ENCODE data around the gene JMJD7. TPM values are rescaled to one million over a fixed set of nuclear protein-coding genes. Genes with fewer than 3 reads are reported as not detected.

JMJD7 gene
- total RNA-seq, 2 experiments from 2014 or later: 19.5 to 22.8 TPM

DNA sequence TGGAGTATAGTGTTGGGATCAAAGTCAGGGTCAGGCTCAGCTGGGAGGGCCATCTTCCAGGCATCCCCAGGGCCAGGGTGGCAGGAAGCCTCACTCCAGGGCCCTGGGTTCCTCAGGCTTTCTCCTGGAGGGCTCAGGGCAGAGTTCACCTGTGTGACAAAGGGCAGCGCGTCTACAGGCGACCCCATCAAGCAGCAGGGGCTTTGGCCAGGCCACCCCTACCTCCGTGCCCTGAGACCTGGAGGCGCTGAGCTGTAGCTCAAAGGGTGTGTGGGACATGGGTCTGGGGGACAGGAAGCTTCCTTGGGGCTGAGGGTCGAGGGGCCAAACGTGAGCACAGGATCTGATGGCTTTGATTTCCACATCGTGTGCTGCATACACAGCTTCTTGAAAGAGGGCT, 53.2 kb downstream of the JMJD7 start:
- ChIA-PET CTCF (interaction anchor here (1.3 to 1.7 kb wide), 3 partner anchors 11 to 50 kb away, joined by 4 to 5 read pairs (median 5); no protein-coding TSS in a partner anchor), POLR2A (no interaction called here)
- no peaks in the 10 kb centered on the region for H3K36me3 Mint-ChIP-seq (ENCODE audit: low read depth)
- H3K4me1 Mint-ChIP-seq (ENCODE audit: low read depth): peaks cover 12% of the 10 kb centered on the region
- no peak overlapping the region for H3K27ac Mint-ChIP-seq
- no peak for DNase-seq
- H3K27me3 Mint-ChIP-seq (ENCODE audit: low read depth): peaks cover 14% of the 10 kb centered on the region
- no peak overlapping the region for H3K4me3 Mint-ChIP-seq
- no peaks in the 10 kb centered on the region for H3K9me3 Mint-ChIP-seq (ENCODE audit: insufficient read depth)
- ATAC-seq: no peak

DNA sequence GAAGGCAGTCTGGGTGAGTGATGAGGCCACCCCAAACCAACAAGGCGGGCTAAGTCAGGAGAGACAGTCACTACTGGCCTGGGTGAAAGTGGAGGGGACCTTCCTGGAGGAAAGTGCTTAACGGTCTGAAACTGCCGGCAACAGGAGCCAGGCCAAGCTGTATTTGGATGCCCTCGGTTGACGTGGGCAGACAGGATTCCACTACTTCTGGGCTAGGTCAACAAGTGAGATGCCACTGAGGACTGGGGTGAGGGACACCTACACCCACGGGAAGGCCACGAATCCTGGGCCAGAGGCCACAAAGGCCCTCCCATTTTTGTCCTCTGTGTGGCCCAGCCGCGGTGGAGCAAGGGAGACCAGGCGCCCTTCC, 53.6 kb downstream of the JMJD7 start:
- no peak overlapping the region for H3K4me3 Mint-ChIP-seq
- H3K9me3 Mint-ChIP-seq (ENCODE audit: insufficient read depth): no peaks in the 10 kb centered on the region
- POLR2A ChIA-PET: no interaction called here
- no peaks in the 10 kb centered on the region for H3K36me3 Mint-ChIP-seq (ENCODE audit: low read depth)
- peaks cover 12% of the 10 kb centered on the region for H3K4me1 Mint-ChIP-seq (ENCODE audit: low read depth)
- CTCF ChIA-PET: interaction anchor here (1.7 kb wide), 2 partner anchors 12 to 50 kb away, joined by 5 read pairs; no protein-coding TSS in a partner anchor
- H3K27me3 Mint-ChIP-seq (ENCODE audit: low read depth): peaks cover 14% of the 10 kb centered on the region
- ATAC-seq (no peak), DNase-seq (no peak)
- H3K27ac Mint-ChIP-seq: no peak overlapping the region

DNA sequence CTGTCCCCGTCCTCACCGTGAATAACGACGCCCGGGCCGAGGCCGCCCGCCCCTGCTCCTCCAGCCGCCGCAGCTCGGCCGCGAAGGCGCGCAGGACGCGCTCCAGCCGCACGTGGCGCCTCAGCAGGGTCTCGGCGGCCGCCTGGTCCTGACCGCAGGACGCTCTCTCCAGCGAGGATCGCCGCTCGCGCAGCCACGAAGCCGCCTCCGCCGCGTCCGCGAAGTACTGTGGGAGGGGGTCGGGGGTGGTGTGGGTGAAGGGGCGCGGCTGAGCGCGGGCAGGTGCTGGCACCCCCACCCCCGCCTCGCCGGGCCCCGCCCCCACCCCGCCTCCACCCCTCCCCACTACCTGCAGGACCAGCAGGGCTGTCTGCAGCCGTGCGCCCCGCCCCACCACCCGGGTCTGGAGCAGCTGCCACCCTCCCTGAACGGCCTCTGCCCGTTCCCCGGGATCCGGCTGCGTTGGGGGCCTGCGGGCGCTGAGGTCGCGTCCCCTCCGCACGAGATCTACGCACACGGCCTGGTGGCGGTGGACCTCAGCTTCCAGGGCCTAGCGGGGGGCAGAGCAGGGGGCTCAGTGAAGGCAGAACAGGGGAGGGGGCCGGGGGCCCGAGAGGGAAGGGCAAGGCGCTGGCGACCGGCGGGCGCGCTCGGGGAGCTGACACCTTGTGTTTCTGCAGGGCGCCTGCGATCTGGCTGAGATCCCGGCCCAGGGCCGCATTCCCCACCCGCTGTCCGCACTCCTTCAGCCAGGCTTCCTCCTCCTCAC, 54.2 kb downstream of the JMJD7 start:
- no peak overlapping the region for H3K4me3 Mint-ChIP-seq
- H3K4me1 Mint-ChIP-seq (ENCODE audit: low read depth): peaks cover 12% of the 10 kb centered on the region
- no peak overlapping the region for H3K27ac Mint-ChIP-seq
- no peak for DNase-seq
- no peaks in the 10 kb centered on the region for H3K9me3 Mint-ChIP-seq (ENCODE audit: insufficient read depth)
- ATAC-seq: peak; percentile 24
- ChIA-PET CTCF (interaction anchor here (0.9 to 1.7 kb wide), 3 partner anchors 12 to 51 kb away, joined by 3 to 5 read pairs (median 5); no protein-coding TSS in a partner anchor), POLR2A (no interaction called here)
- peaks cover 14% of the 10 kb centered on the region for H3K27me3 Mint-ChIP-seq (ENCODE audit: low read depth)
- H3K36me3 Mint-ChIP-seq (ENCODE audit: low read depth): no peaks in the 10 kb centered on the region

DNA sequence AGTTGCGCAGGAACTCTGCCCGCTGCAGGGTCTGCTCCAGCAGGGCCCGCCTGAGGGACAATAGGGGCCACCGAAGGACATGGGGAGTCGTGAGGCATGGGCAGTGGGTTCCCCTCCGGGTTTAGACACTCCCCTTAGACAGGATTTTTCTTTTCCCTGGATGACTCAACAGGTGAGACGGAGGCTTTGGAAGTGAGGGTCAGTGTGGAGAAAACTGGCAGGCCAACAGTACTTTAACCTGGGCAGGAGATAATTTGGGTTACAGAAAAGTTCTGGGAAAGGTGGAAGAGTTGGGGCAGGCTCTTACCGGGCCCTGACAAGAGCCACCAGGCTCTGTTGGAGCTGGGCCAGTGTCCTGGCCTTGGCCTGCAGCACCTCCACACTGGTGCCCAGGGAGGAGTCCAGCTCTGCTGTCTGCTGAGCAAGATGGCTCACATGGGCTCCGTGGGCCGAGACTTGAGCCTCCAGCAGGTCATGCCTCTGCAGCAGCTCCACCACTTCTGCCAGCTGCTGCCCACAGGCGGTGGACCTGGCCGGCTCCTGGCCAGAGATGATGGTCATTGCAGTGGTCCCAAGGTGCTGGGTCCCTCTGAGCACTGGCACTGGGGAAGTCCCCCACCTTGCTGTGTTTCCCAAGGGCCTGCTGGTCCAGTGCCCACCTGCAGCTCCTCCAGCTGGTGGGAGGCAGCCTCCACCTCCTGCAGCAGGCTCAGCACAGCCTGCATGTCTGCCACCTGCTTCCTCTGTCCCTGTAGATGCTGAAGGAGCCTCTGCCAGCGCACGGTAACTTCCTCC, 55.0 kb downstream of the JMJD7 start:
- no peak for ATAC-seq
- CTCF ChIA-PET: interaction anchor here (0.9 kb wide), 1 partner anchor 18 kb away, joined by 3 read pairs; no protein-coding TSS in a partner anchor
- H3K36me3 Mint-ChIP-seq (ENCODE audit: low read depth): no peaks in the 10 kb centered on the region
- no peak overlapping the region for H3K27ac Mint-ChIP-seq
- peaks cover 14% of the 10 kb centered on the region for H3K27me3 Mint-ChIP-seq (ENCODE audit: low read depth)
- no peak for DNase-seq
- POLR2A ChIA-PET: no interaction called here
- no peaks in the 10 kb centered on the region for H3K9me3 Mint-ChIP-seq (ENCODE audit: insufficient read depth)
- peaks cover 18% of the 10 kb centered on the region for H3K4me1 Mint-ChIP-seq (ENCODE audit: low read depth)
- no peak overlapping the region for H3K4me3 Mint-ChIP-seq

DNA sequence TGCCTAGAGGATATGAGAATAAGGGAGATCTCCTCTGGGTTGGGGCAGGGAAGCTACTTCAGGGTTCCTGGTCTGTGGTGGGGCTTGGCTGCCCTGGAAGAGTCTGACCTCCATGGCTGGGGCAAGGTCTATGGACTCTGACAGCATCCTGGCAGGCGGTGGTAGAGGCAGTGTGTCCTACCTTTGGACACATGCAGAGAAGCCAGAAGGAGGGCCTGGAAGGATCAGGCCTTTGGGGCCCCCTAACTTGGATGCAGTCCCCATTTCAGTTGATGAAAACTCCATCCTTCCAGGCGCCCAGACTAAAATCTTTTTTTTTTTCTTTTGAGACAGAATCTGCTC, 55.6 kb downstream of the JMJD7 start:
- POLR2A ChIA-PET: no interaction called here
- peaks cover 14% of the 10 kb centered on the region for H3K27me3 Mint-ChIP-seq (ENCODE audit: low read depth)
- no peak for DNase-seq
- peaks cover 24% of the 10 kb centered on the region for H3K4me1 Mint-ChIP-seq (ENCODE audit: low read depth)
- no peak overlapping the region for H3K4me3 Mint-ChIP-seq
- H3K9me3 Mint-ChIP-seq (ENCODE audit: insufficient read depth): no peaks in the 10 kb centered on the region
- no peaks in the 10 kb centered on the region for H3K36me3 Mint-ChIP-seq (ENCODE audit: low read depth)
- ATAC-seq: no peak
- CTCF ChIA-PET: interaction anchor here (0.9 kb wide), 1 partner anchor 19 kb away, joined by 3 read pairs; no protein-coding TSS in a partner anchor
- no peak overlapping the region for H3K27ac Mint-ChIP-seq

DNA sequence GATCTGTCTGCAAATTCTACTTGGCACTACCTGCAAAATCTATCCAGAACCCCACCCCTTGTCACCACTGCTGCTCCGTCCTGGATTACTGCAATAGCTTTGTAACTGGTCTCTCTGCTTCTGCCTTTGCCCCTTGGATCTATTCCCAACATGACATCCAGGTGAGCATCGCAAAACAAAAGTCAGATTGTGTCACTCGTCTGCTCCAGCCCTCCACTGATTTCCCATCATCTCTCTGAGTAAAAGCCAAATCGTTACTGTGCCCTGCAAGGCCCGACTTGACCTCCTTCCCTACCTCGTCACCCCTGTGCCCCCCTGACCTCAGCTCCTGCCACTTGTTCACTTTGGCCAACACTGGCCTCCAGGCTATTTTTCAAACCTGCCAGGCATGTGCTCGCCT, 56.6 kb downstream of the JMJD7 start:
- no peaks in the 10 kb centered on the region for H3K9me3 Mint-ChIP-seq (ENCODE audit: insufficient read depth)
- POLR2A ChIA-PET: no interaction called here
- H3K27me3 Mint-ChIP-seq (ENCODE audit: low read depth): peaks cover 14% of the 10 kb centered on the region
- DNase-seq: no peak
- no peak for ATAC-seq
- H3K4me1 Mint-ChIP-seq (ENCODE audit: low read depth): peaks cover 34% of the 10 kb centered on the region
- no peak overlapping the region for H3K27ac Mint-ChIP-seq
- CTCF ChIA-PET: interaction anchor here (0.8 kb wide), 1 partner anchor 20 kb away, joined by 3 read pairs; no protein-coding TSS in a partner anchor
- no peaks in the 10 kb centered on the region for H3K36me3 Mint-ChIP-seq (ENCODE audit: low read depth)
- H3K4me3 Mint-ChIP-seq: no peak overlapping the region

DNA sequence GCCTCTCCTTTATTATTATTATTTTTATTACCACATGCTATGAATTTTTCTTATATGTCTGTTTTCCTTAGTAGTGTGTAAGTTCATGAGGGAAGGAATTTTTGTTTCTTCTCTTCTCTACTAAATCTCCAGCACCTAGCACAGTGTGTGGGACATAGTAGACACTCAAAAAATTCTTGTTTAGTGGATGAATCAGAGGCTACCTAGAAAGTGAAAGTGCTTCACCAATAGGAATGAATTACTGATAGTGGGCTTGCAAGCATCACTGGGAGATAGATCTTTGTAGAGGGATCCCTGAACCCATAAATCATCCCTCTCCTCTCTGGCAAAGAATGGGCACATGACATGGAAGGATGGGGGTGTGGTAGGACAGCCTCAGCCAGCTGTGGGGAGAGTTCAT, 57.4 kb downstream of the JMJD7 start:
- Mint-ChIP-seq H3K36me3 (ENCODE audit: low read depth) (no peaks in the 10 kb centered on the region), H3K27ac (peak overlapping the region; percentile 64), H3K27me3 (ENCODE audit: low read depth) (peaks cover 14% of the 10 kb centered on the region), H3K9me3 (ENCODE audit: insufficient read depth) (no peaks in the 10 kb centered on the region), H3K4me1 (ENCODE audit: low read depth) (peaks cover 34% of the 10 kb centered on the region), H3K4me3 (no peak overlapping the region)
- ChIA-PET POLR2A (no interaction called here), CTCF (no interaction called here)
- ATAC-seq (no peak), DNase-seq (no peak)

DNA sequence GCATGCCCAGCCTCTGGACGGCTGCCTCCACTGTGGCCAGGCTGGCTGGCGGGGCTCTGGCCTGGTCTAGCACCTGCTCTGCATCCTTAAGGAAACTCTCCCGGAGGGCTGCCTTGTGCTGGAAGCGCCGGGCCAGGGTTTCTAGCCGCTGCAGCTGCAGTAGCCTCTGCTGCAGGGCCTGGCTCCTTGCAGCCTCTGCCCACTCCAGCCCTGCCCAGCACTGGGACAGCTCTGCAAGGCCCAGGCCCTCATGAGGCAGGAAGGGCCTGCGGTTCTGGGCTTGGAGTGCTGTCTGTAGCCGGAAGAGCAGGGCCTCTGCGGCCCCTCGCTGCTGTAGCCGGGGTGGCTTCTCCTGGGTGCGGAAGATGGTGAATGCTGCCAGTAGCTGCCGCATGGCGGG, 57.9 kb downstream of the JMJD7 start:
- POLR2A ChIA-PET: no interaction called here
- no peak for ATAC-seq
- DNase-seq: no peak
- peaks cover 34% of the 10 kb centered on the region for H3K4me1 Mint-ChIP-seq (ENCODE audit: low read depth)
- no peaks in the 10 kb centered on the region for H3K36me3 Mint-ChIP-seq (ENCODE audit: low read depth)
- H3K27ac Mint-ChIP-seq: no peak overlapping the region
- CTCF ChIA-PET: interaction anchor here (1.3 kb wide), 1 partner anchor 112 kb away, joined by 3 read pairs; the partner anchor contains the start of gene MAPKBP1
- H3K27me3 Mint-ChIP-seq (ENCODE audit: low read depth): peaks cover 11% of the 10 kb centered on the region
- H3K4me3 Mint-ChIP-seq: no peak overlapping the region
- no peaks in the 10 kb centered on the region for H3K9me3 Mint-ChIP-seq (ENCODE audit: insufficient read depth)

DNA sequence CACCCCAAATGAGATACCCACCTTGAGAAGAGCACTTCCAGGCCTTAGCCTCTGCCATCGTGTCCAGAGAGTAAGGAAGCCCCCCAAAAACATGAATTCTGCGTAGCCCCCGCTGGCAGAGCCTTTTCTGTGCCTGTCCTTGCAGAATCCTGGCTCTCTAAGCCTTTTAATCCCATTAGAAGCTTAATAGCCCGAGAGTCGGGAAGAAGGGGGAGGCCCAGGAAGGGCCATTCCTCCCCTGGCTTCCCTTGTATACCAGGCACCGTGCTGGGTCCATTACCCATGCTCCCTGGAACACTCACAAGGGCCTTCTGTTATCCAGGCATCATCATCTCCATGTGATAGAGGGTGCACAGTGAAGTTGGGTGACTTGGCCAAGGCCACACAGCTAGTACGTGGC, 58.8 kb downstream of the JMJD7 start:
- Mint-ChIP-seq H3K4me1 (ENCODE audit: low read depth) (peaks cover 28% of the 10 kb centered on the region), H3K27ac (no peak overlapping the region), H3K4me3 (no peak overlapping the region), H3K36me3 (ENCODE audit: low read depth) (no peaks in the 10 kb centered on the region), H3K27me3 (ENCODE audit: low read depth) (peaks cover 5% of the 10 kb centered on the region), H3K9me3 (ENCODE audit: insufficient read depth) (no peaks in the 10 kb centered on the region)
- CTCF ChIA-PET: interaction anchor here (0.8 to 1.3 kb wide), 2 partner anchors 18 to 112 kb away, joined by 3 read pairs; partner anchors contain the start of gene MAPKBP1
- ATAC-seq (no peak), DNase-seq (no peak)
- POLR2A ChIA-PET: no interaction called here

DNA sequence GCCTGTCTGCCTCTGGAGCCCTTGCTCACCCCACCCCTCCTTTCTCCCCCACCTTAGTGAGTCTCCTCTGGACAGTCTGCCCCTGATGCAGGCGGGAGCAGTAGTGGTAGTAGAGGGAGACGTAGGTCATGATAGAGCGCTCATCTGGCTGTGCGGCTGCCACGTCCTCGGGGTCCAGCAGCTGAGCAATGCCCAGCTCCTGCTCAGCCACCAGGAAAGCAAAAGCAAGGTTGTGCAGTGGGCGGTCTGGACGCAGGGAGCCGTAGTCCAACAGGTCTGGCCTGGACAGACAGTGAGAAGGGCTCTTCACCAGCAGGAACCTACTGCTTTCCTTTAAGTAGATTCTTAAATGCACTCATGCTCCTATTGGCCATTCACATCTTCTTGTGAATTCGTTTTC, 59.3 kb downstream of the JMJD7 start:
- DNase-seq (no peak), ATAC-seq (no peak)
- CTCF ChIA-PET: interaction anchor here (0.8 kb wide), 1 partner anchor 17 kb away, joined by 3 read pairs; no protein-coding TSS in a partner anchor
- POLR2A ChIA-PET: no interaction called here
- Mint-ChIP-seq H3K36me3 (ENCODE audit: low read depth) (no peaks in the 10 kb centered on the region), H3K9me3 (ENCODE audit: insufficient read depth) (no peaks in the 10 kb centered on the region), H3K4me1 (ENCODE audit: low read depth) (peaks cover 28% of the 10 kb centered on the region), H3K4me3 (no peak overlapping the region), H3K27ac (no peak overlapping the region), H3K27me3 (ENCODE audit: low read depth) (peaks cover 5% of the 10 kb centered on the region)

All from activated CD8-positive, alpha-beta T cell treated with anti-CD3 and anti-CD28 coated beads, Interleukin-2, amount 10 ng/mL, durations not matched to agents 7 days and 5 days (primary cell).